Thyroid gland (tissue), 4 donors: ENCODE data around the gene A2M.

Source experiments
- POLR2A ChIP-seq, 2 donors: fragments of 450-650 bp; IDR thresholded peaks; one replicate each; pipeline ENCODE4 v1.6.1; 2017; ENCODE audit warnings: antibody characterized with exemption in 2 of 2, mild to moderate bottlenecking in 2 of 2, moderate library complexity in 1 of 2
- TF ChIP-seq, protein P1 (sequence below), 6 experiments: fragments of 200-600 bp in 3 of 6; fragments of 450-650 bp in 3 of 6; sonication (generic) in 3 of 6; IDR thresholded peaks; one replicate each; pipeline ENCODE4 v1.5.1; 2016 to 2019; ENCODE audit warnings: antibody characterized with exemption in 6 of 6, mild to moderate bottlenecking in 2 of 6, inconsistent platforms in 1 of 6, moderate library complexity in 1 of 6

DNA sequence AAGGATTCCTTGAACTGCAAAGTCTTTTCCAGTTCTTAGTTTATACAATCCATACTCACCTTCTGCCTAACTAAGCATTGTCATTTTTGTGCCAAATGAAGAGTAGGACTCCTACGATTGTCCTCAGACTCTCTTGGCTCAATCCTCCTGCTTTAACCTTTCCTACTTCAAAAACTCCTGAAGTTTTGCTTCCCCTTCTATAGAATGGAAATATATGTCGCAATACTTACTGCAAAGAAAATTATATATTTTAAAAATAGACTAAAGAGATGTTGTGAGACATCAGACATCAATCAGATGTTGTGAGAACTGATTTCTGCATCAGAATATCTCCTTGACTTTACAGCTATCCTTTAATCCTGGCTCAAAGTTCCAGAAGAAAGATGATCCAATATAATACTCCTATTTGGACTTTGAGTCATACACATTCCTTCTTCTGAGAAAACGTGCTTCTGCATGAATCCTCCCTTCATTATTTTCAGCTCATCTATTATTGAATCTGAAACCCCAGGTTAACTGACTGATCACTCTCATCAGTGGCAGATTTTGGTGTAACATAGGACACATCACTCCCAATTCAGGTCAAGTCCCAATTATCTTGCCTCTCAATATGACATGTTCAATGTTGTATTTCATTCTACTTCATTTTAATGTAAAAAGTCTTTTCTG is 48.8 kb downstream of the A2M start:
- TF ChIP-seq, protein P1, sequence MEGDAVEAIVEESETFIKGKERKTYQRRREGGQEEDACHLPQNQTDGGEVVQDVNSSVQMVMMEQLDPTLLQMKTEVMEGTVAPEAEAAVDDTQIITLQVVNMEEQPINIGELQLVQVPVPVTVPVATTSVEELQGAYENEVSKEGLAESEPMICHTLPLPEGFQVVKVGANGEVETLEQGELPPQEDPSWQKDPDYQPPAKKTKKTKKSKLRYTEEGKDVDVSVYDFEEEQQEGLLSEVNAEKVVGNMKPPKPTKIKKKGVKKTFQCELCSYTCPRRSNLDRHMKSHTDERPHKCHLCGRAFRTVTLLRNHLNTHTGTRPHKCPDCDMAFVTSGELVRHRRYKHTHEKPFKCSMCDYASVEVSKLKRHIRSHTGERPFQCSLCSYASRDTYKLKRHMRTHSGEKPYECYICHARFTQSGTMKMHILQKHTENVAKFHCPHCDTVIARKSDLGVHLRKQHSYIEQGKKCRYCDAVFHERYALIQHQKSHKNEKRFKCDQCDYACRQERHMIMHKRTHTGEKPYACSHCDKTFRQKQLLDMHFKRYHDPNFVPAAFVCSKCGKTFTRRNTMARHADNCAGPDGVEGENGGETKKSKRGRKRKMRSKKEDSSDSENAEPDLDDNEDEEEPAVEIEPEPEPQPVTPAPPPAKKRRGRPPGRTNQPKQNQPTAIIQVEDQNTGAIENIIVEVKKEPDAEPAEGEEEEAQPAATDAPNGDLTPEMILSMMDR (IDR thresholded peaks at IDR 0.05): no peak
- TF ChIP-seq POLR2A (IDR thresholded peaks at IDR 0.05): no peak
